AG09309 (cell line): ENCODE results near the gene EHD1.

Source experiments
- DNase-seq: peaks from one replicate; pipeline ENCODE4 v3.0.0-alpha.2; 2010; ENCODE audit warnings: low read depth
- H3K4me3 ChIP-seq: 2 replicates; pipeline ENCODE4 v1.5.1; 2011; ENCODE audit warnings: mild to moderate bottlenecking, low read depth, low read length, moderate library complexity; ENCODE audit not compliant: control insufficient read depth
- TF ChIP-seq, protein P1 (sequence below): IDR thresholded peaks from 2 replicates; pipeline ENCODE4 v1.5.1; 2011; ENCODE audit warnings: mild to moderate bottlenecking, low read depth, low read length, inconsistent platforms; ENCODE audit not compliant: insufficient read depth, control insufficient read depth; ENCODE audit errors: missing control alignments

EHD1 gene

GRCh38 chr11:64897381-64898075 is 19.1 kb upstream of the EHD1 start:
- TF ChIP-seq, protein P1, sequence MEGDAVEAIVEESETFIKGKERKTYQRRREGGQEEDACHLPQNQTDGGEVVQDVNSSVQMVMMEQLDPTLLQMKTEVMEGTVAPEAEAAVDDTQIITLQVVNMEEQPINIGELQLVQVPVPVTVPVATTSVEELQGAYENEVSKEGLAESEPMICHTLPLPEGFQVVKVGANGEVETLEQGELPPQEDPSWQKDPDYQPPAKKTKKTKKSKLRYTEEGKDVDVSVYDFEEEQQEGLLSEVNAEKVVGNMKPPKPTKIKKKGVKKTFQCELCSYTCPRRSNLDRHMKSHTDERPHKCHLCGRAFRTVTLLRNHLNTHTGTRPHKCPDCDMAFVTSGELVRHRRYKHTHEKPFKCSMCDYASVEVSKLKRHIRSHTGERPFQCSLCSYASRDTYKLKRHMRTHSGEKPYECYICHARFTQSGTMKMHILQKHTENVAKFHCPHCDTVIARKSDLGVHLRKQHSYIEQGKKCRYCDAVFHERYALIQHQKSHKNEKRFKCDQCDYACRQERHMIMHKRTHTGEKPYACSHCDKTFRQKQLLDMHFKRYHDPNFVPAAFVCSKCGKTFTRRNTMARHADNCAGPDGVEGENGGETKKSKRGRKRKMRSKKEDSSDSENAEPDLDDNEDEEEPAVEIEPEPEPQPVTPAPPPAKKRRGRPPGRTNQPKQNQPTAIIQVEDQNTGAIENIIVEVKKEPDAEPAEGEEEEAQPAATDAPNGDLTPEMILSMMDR = no peak
- no peak for DNase-seq
- H3K4me3 ChIP-seq = no peak overlapping the region

GRCh38 chr11:64896448-64897022 is 18.1 kb upstream of the EHD1 start:
- no peak overlapping the region for H3K4me3 ChIP-seq
- DNase-seq = no peak
- TF ChIP-seq, protein P1 = no peak

GRCh38 chr11:64894812-64895452 is 16.5 kb upstream of the EHD1 start:
- no peak for DNase-seq
- TF ChIP-seq, protein P1 = no peak
- H3K4me3 ChIP-seq = no peak overlapping the region

DNA sequence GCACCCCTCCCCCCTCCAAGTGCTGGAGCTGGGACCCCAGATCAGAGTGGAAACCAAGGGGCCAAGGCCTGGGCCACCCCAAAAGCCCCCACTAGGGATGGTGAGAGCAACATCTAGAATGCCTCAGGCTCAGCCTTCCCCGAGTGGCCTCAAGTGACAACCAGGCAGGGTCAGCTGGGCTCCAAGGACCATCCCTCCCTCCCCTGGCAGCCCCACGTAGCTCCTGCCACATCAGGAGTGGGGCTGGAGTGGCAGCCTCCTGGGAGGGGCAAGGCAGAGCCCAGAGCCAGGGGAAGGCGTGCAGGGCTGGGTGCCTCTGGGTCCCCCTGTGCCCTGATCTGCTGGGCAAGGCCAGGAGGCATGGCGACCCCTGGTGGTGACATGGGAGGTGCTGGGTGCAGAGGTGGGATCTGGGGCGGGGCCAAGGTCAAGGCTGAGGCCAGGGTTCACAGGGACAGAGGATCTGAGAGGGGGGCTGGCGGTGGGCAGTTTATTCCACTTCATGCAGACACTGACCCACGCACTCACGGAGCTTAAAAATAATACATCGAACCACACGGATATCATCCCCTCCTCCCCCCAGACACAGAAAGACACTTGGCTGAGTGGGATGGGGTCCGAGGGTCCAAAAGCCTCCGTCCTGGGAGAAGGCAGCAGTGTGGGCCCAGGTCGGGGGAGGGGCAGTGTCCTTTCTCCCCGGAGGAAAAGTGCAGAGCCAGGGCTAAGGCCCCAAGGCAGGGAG is 15.8 kb upstream of the EHD1 start:
- no peak for DNase-seq
- no peak overlapping the region for H3K4me3 ChIP-seq
- TF ChIP-seq, protein P1 = peak; percentile 93

DNA sequence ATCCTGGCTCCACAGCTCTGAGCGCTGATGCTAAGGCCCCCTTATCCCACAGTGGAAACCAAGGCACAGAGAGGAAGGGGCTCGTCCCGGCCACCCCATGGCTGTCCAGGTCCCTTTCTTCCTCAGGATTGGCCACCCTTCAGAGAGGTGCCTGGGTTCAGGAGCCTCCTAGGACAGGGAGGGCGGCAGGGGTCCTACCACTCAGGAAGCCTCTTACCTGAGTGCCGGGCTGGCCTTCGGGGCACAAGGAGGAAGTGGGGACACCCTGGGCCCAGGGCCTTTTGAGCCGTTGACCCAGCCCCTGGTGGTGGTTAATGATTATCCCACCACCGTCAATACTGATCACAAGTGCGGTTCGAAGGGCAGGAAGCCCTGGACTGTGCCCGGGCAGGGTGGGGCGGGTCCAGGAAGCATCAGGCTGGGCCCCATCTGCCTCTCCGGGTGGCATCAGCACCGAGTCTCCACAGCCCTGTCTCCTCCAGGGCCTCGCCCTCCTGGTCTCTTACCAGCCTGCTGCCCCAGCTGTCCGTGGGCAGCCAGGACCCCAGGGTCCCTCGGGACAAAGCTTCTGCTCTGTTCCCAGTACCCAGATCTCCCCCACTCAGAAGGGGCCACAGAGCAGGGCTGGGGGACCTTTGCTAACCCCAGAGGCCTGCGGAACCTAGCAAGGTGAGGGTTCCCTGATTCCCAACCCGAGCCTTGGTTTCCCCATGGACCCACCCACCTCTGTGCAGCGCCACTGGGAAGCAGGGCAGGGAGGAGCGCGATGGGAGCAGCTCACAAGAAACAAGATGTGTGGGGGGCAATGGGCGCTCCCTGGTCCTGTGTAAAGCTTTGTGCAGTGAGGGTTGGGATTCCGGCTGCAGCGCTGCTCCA is 15.0 kb upstream of the EHD1 start:
- TF ChIP-seq, protein P1 = no peak
- H3K4me3 ChIP-seq = no peak overlapping the region
- DNase-seq = no peak

DNA sequence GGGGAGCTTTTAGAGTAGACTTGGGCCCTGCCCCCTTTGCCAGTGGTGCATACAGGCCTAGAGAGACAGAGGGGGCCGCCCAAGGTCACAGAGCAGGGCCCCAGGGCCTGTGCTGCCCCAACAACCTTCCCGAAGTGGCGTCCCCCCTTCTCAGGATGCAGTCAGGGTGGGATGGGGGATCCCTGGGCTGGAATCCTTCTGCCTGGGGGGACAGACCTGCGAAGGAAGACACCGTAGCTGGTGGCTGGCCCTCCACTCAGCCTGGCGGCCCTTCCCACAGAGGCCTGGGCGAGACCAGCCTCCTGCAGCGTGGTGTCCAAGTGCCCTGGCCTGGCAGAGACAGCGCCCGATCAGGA is 14.4 kb upstream of the EHD1 start:
- TF ChIP-seq, protein P1 = no peak
- H3K4me3 ChIP-seq = no peak overlapping the region
- no peak for DNase-seq
